Activated CD4-positive, alpha-beta T cell treated with anti-CD3 and anti-CD28 coated beads for 36 hours (primary cell): ENCODE results near the gene NAXD. TPM values are rescaled to one million over a fixed set of nuclear protein-coding genes. Genes with fewer than 3 reads are reported as not detected.

Experiments
- ATAC-seq: fragments of 200-7000 bp; cut with Tn5 transposase; one replicate; pipeline ENCODE4 v1.10.0; 2021; ENCODE audit warnings: mild to moderate bottlenecking, moderate library complexity
- CTCF ChIA-PET: fragments of 350-600 bp; sonication (Branson Sonifier 250); formaldehyde crosslinking; loops from one replicate; lab custom pipeline; 2021; ENCODE audit warnings: antibody characterized with exemption; lab: Charles Lee
- POLR2A ChIA-PET: fragments of 350-600 bp; sonication (Branson Sonifier 250); formaldehyde crosslinking; loops from one replicate; lab custom pipeline; 2021; ENCODE audit warnings: antibody characterized with exemption, inconsistent platforms; lab: Charles Lee
- DNase-seq: peaks from one replicate; pipeline ENCODE4 v3.0.0-alpha.2; 2020
- H3K27ac Mint-ChIP-seq: one replicate; pipeline ENCODE4 v1.8.0; 2021; ENCODE audit warnings: mixed read lengths
- H3K27me3 Mint-ChIP-seq: one replicate; pipeline ENCODE4 v1.8.0; 2021; ENCODE audit warnings: mixed read lengths
- H3K36me3 Mint-ChIP-seq: one replicate; pipeline ENCODE4 v1.8.0; 2021; ENCODE audit warnings: low read depth, mixed read lengths
- H3K4me1 Mint-ChIP-seq: one replicate; pipeline ENCODE4 v1.8.0; 2021; ENCODE audit warnings: mixed read lengths
- H3K4me3 Mint-ChIP-seq: one replicate; pipeline ENCODE4 v1.8.0; 2021; ENCODE audit warnings: mild to moderate bottlenecking, moderate library complexity, mixed read lengths
- H3K9me3 Mint-ChIP-seq: one replicate; pipeline ENCODE4 v1.8.0; 2021; ENCODE audit warnings: low read depth, mixed read lengths
- intact Hi-C, 2 experiments: fragments of 100-400 bp; cut with DNase I in 1 of 2; cut with micrococcal nuclease in 1 of 2; formaldehyde crosslinking; loops; one replicate each; pipeline versions ENCODE4 v1.14.2 to v1.15.1; 2022 to 2024; cut with DNase I, micrococcal nuclease
- total RNA-seq, 2 experiments: library from RNA; stranded (reverse); gene quantifications; one replicate each; pipeline ENCODE4 v1.2.3, GENCODE V29; 2021

The NAXD gene
- total RNA-seq, 2 experiments from 2014 or later, result 19.6 to 23.3 TPM

- Mint-ChIP-seq H3K9me3 (no peaks in the 10 kb centered on the region), H3K36me3 (peaks cover 33% of the 10 kb centered on the region), H3K4me3 (no peak overlapping the region), H3K27ac (no peak overlapping the region), H3K4me1 (peaks cover 3% of the 10 kb centered on the region), H3K27me3 (no peaks in the 10 kb centered on the region)
- DNase-seq (no peak), ATAC-seq (no peak)
- intact Hi-C loops, result no loop called here
- ChIA-PET POLR2A (no interaction called here), CTCF (no interaction called here)
Observed at GRCh38 chr13:110646442-110647364, 31.4 kb downstream of the NAXD start.

GRCh38 chr13:110647365-110647737 lies 32.0 kb downstream of the NAXD start:
- H3K27me3 Mint-ChIP-seq, result no peaks in the 10 kb centered on the region
- no peak for DNase-seq
- H3K4me1 Mint-ChIP-seq, result peaks cover 3% of the 10 kb centered on the region
- ATAC-seq, result no peak
- H3K27ac Mint-ChIP-seq, result no peak overlapping the region
- intact Hi-C loops, result no loop called here
- ChIA-PET POLR2A (no interaction called here), CTCF (interaction anchor here (0.5 kb wide), 1 partner anchor 32 kb away, joined by 3 read pairs; the partner anchor contains the start of gene NAXD)
- no peak overlapping the region for H3K4me3 Mint-ChIP-seq
- H3K36me3 Mint-ChIP-seq, result peaks cover 35% of the 10 kb centered on the region
- no peaks in the 10 kb centered on the region for H3K9me3 Mint-ChIP-seq

GRCh38 chr13:110648146-110648819 lies 32.9 kb downstream of the NAXD start:
- Mint-ChIP-seq H3K36me3 (peaks cover 31% of the 10 kb centered on the region), H3K4me1 (peaks cover 3% of the 10 kb centered on the region), H3K27me3 (no peaks in the 10 kb centered on the region), H3K4me3 (no peak overlapping the region), H3K9me3 (no peaks in the 10 kb centered on the region), H3K27ac (no peak overlapping the region)
- intact Hi-C loops, result no loop called here
- ChIA-PET POLR2A (no interaction called here), CTCF (no interaction called here)
- ATAC-seq (no peak), DNase-seq (no peak)

- Mint-ChIP-seq H3K27me3 (no peaks in the 10 kb centered on the region), H3K4me1 (peaks cover 3% of the 10 kb centered on the region)
- POLR2A ChIA-PET, result no interaction called here
Observed at GRCh38 chr13:110648848-110649421, 33.6 kb downstream of the NAXD start.

GRCh38 chr13:110649551-110649950 lies 34.2 kb downstream of the NAXD start:
- ChIA-PET CTCF (no interaction called here), POLR2A (no interaction called here)
- intact Hi-C loops, result no loop called here
- Mint-ChIP-seq H3K4me1 (peaks cover 2% of the 10 kb centered on the region), H3K4me3 (no peak overlapping the region), H3K9me3 (no peaks in the 10 kb centered on the region), H3K27me3 (no peaks in the 10 kb centered on the region), H3K27ac (no peak overlapping the region), H3K36me3 (peaks cover 27% of the 10 kb centered on the region)
- ATAC-seq, result no peak
- no peak for DNase-seq

More at GRCh38 chr13:110648848-110649421, 33.6 kb downstream of the NAXD start:
- no peak overlapping the region for H3K27ac Mint-ChIP-seq
- H3K36me3 Mint-ChIP-seq, result peaks cover 27% of the 10 kb centered on the region
- CTCF ChIA-PET, result no interaction called here
- intact Hi-C loops, result no loop called here
- DNase-seq, result no peak
- H3K9me3 Mint-ChIP-seq, result no peaks in the 10 kb centered on the region
- no peak for ATAC-seq
- H3K4me3 Mint-ChIP-seq, result no peak overlapping the region

- no peak overlapping the region for H3K4me3 Mint-ChIP-seq
- DNase-seq, result no peak
- intact Hi-C loops, result no loop called here
- ChIA-PET POLR2A (no interaction called here), CTCF (no interaction called here)
- H3K27me3 Mint-ChIP-seq, result no peaks in the 10 kb centered on the region
- peaks cover 25% of the 10 kb centered on the region for H3K36me3 Mint-ChIP-seq
- no peak overlapping the region for H3K27ac Mint-ChIP-seq
- H3K4me1 Mint-ChIP-seq, result no peaks in the 10 kb centered on the region
- no peaks in the 10 kb centered on the region for H3K9me3 Mint-ChIP-seq
- no peak for ATAC-seq
Observed at GRCh38 chr13:110650436-110650835, 35.1 kb downstream of the NAXD start.

- intact Hi-C loops, result no loop called here
- Mint-ChIP-seq H3K9me3 (no peaks in the 10 kb centered on the region), H3K4me3 (no peak overlapping the region), H3K4me1 (peaks cover 3% of the 10 kb centered on the region), H3K27me3 (no peaks in the 10 kb centered on the region), H3K36me3 (peaks cover 27% of the 10 kb centered on the region), H3K27ac (no peak overlapping the region)
- ChIA-PET CTCF (interaction anchor here (1.2 kb wide), 1 partner anchor 13 kb away, joined by 4 read pairs; no protein-coding TSS in a partner anchor), POLR2A (interaction anchor here (0.6 kb wide), 1 partner anchor 61 kb away, joined by 3 read pairs; no protein-coding TSS in a partner anchor)
- ATAC-seq (no peak), DNase-seq (no peak)
Observed at GRCh38 chr13:110651271-110651670, 35.9 kb downstream of the NAXD start.

GRCh38 chr13:110651726-110652230 lies 36.4 kb downstream of the NAXD start:
- ChIA-PET POLR2A (interaction anchor here (0.6 kb wide), 1 partner anchor 60 kb away, joined by 3 read pairs; no protein-coding TSS in a partner anchor), CTCF (interaction anchor here (1.2 kb wide), 1 partner anchor 13 kb away, joined by 4 read pairs; no protein-coding TSS in a partner anchor)
- no peaks in the 10 kb centered on the region for H3K27me3 Mint-ChIP-seq
- no peak overlapping the region for H3K27ac Mint-ChIP-seq
- H3K9me3 Mint-ChIP-seq, result no peaks in the 10 kb centered on the region
- ATAC-seq (no peak), DNase-seq (no peak)
- no peak overlapping the region for H3K4me3 Mint-ChIP-seq
- peaks cover 5% of the 10 kb centered on the region for H3K4me1 Mint-ChIP-seq
- intact Hi-C loops, result no loop called here
- peaks cover 28% of the 10 kb centered on the region for H3K36me3 Mint-ChIP-seq

GRCh38 chr13:110652231-110652730 lies 36.9 kb downstream of the NAXD start:
- H3K27ac Mint-ChIP-seq, result no peak overlapping the region
- ATAC-seq, result no peak
- H3K27me3 Mint-ChIP-seq, result no peaks in the 10 kb centered on the region
- intact Hi-C loops, result no loop called here
- peaks cover 30% of the 10 kb centered on the region for H3K36me3 Mint-ChIP-seq
- no peak overlapping the region for H3K4me3 Mint-ChIP-seq
- no peaks in the 10 kb centered on the region for H3K9me3 Mint-ChIP-seq
- peaks cover 7% of the 10 kb centered on the region for H3K4me1 Mint-ChIP-seq
- ChIA-PET CTCF (interaction anchor here (1.2 kb wide), 1 partner anchor 14 kb away, joined by 4 read pairs; no protein-coding TSS in a partner anchor), POLR2A (interaction anchor here (0.6 kb wide), 1 partner anchor 60 kb away, joined by 3 read pairs; no protein-coding TSS in a partner anchor)
- no peak for DNase-seq

- DNase-seq, result no peak
- H3K27ac Mint-ChIP-seq, result no peak overlapping the region
- H3K27me3 Mint-ChIP-seq, result no peaks in the 10 kb centered on the region
- H3K36me3 Mint-ChIP-seq, result peaks cover 31% of the 10 kb centered on the region
- ATAC-seq, result no peak
- H3K9me3 Mint-ChIP-seq, result no peaks in the 10 kb centered on the region
- H3K4me1 Mint-ChIP-seq, result peaks cover 11% of the 10 kb centered on the region
- ChIA-PET POLR2A (no interaction called here), CTCF (no interaction called here)
- H3K4me3 Mint-ChIP-seq, result no peak overlapping the region
- intact Hi-C loops, result no loop called here
Observed at GRCh38 chr13:110652764-110653163, 37.4 kb downstream of the NAXD start.

GRCh38 chr13:110653271-110653670 lies 37.9 kb downstream of the NAXD start:
- H3K9me3 Mint-ChIP-seq, result peaks cover 3% of the 10 kb centered on the region
- intact Hi-C loops, result no loop called here
- H3K36me3 Mint-ChIP-seq, result peaks cover 32% of the 10 kb centered on the region
- peaks cover 16% of the 10 kb centered on the region for H3K4me1 Mint-ChIP-seq
- POLR2A ChIA-PET, result no interaction called here
- CTCF ChIA-PET, result no interaction called here
- DNase-seq (no peak), ATAC-seq (no peak)
- H3K27me3 Mint-ChIP-seq, result no peaks in the 10 kb centered on the region
- no peak overlapping the region for H3K27ac Mint-ChIP-seq
- H3K4me3 Mint-ChIP-seq, result no peak overlapping the region
